Gastroesophageal sphincter (tissue), 3 donors: ENCODE measurements around the gene CYSLTR2.

Source experiments
- EP300 ChIP-seq: sonication (generic); formaldehyde crosslinking; IDR thresholded peaks from one replicate; pipeline ENCODE4 v1.6.1; 2017; ENCODE audit warnings: antibody characterized with exemption, mild to moderate bottlenecking
- POLR2A ChIP-seq, 2 donors: fragments of 450-650 bp; IDR thresholded peaks; one replicate each; pipeline ENCODE4 v1.6.1; 2017; ENCODE audit warnings: antibody characterized with exemption in 2 of 2, mild to moderate bottlenecking in 2 of 2, moderate library complexity in 1 of 2
- TF ChIP-seq, protein P1 (sequence below), 4 experiments: fragments of 200-600 bp in 2 of 4; fragments of 450-650 bp in 2 of 4; sonication (generic) in 1 of 4; IDR thresholded peaks; one replicate each; pipeline ENCODE4 v1.5.1; 2017 to 2019; ENCODE audit warnings: antibody characterized with exemption in 4 of 4, mild to moderate bottlenecking in 2 of 4, moderate library complexity in 2 of 4

DNA sequence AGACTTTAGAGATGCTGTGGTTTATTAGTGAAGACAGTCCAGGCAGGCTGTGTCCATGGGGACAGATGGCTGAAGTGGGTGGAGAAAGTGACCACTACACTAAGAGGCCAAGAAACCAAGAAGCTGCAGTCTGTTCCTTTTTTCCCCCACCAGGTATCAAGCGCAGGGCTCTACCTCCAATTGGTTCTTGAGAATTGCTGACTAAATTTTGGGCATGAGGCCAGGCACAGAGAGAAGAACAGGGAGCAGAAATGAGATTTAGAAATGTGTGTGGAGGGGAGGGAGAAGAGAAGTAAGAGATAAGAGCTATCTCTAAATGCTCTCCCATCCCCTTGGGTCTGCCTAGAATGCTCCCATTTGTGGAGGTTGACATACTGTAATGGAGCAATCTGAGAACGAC, 12.3 kb upstream of the CYSLTR2 start:
- TF ChIP-seq POLR2A (IDR thresholded peaks at IDR 0.05) (no peak), EP300 (no peak)
- TF ChIP-seq, protein P1, sequence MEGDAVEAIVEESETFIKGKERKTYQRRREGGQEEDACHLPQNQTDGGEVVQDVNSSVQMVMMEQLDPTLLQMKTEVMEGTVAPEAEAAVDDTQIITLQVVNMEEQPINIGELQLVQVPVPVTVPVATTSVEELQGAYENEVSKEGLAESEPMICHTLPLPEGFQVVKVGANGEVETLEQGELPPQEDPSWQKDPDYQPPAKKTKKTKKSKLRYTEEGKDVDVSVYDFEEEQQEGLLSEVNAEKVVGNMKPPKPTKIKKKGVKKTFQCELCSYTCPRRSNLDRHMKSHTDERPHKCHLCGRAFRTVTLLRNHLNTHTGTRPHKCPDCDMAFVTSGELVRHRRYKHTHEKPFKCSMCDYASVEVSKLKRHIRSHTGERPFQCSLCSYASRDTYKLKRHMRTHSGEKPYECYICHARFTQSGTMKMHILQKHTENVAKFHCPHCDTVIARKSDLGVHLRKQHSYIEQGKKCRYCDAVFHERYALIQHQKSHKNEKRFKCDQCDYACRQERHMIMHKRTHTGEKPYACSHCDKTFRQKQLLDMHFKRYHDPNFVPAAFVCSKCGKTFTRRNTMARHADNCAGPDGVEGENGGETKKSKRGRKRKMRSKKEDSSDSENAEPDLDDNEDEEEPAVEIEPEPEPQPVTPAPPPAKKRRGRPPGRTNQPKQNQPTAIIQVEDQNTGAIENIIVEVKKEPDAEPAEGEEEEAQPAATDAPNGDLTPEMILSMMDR (IDR thresholded peaks at IDR 0.05), result no peak
